Activated CD4-positive, alpha-beta memory T cell treated with anti-CD3 and anti-CD28 coated beads for 36 hours (primary cell): Measurements from ENCODE around the gene ZDHHC22. TPM values are rescaled to one million over a fixed set of nuclear protein-coding genes. Genes with fewer than 3 reads are reported as not detected.

Experiments
- CTCF ChIA-PET: fragments of 350-600 bp; sonication (Branson Sonifier 250); formaldehyde crosslinking; loops from one replicate; lab custom pipeline; 2021; ENCODE audit warnings: antibody characterized with exemption, inconsistent platforms; lab: Charles Lee
- POLR2A ChIA-PET: fragments of 350-600 bp; sonication (Branson Sonifier 250); formaldehyde crosslinking; loops from one replicate; lab custom pipeline; 2021; ENCODE audit warnings: antibody characterized with exemption; lab: Charles Lee
- DNase-seq: peaks from one replicate; pipeline ENCODE4 v3.0.0-alpha.2; 2020
- H3K27ac Mint-ChIP-seq: one replicate; pipeline ENCODE4 v1.8.0; 2021; ENCODE audit warnings: mixed read lengths
- H3K27me3 Mint-ChIP-seq: one replicate; pipeline ENCODE4 v1.8.0; 2021; ENCODE audit warnings: mixed read lengths
- H3K36me3 Mint-ChIP-seq: one replicate; pipeline ENCODE4 v1.8.0; 2021; ENCODE audit warnings: mixed read lengths
- H3K4me1 Mint-ChIP-seq: one replicate; pipeline ENCODE4 v1.8.0; 2021; ENCODE audit warnings: low read depth, mixed read lengths
- H3K4me3 Mint-ChIP-seq: one replicate; pipeline ENCODE4 v1.8.0; 2021; ENCODE audit warnings: mild to moderate bottlenecking, mixed read lengths
- H3K9me3 Mint-ChIP-seq: one replicate; pipeline ENCODE4 v1.8.0; 2021; ENCODE audit warnings: mixed read lengths
- intact Hi-C: fragments of 100-400 bp; cut with micrococcal nuclease; formaldehyde crosslinking; loops from one replicate; pipeline ENCODE4 v1.15.1; 2023
- total RNA-seq, 2 experiments: library from RNA; stranded (reverse); gene quantifications; one replicate each; pipeline ENCODE4 v1.2.3, GENCODE V29; 2021

The ZDHHC22 gene
- total RNA-seq, 2 experiments from 2014 or later: not detected

DNA sequence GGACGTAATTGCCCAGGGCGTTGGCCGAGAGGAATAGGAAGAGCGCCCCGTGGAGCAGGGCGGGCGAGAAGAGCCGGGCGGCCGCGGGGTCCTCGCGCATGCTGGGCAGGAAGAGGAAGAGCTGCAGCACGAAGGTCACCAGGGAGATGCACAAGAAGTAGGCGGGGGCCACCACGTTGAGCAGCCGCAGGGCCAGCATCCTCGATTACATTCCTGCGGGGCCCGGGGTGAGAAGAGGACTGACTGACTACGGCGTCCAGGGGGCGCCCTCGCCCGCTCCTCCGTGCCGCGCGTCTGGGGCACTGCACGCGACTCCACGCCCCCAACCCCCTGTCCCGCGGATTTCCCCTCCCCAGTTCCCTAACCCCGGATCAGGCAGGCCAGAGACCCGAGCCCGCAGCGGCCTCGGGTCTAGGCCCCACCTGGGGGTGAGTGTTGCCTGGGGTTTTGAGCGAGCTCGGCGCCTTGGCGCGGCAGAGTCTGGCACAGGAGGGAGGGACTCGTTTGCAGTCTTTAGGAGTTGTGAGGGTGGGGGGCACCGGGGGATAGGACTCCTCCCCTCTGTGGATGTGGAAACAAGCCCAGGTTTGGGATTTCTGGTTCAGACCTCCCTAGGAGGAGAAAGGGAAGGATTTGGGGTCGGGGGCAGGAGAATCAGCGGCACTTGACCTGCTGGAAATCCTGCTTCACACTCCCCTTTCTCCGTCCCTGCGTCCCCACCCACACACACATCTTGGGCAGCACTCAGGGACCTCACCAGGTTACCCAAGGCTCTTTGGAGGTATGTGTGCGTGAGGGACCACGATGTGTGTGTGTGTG, 1.8 kb downstream of the ZDHHC22 start:
- CTCF ChIA-PET: interaction anchor here (1.0 to 4.9 kb wide), 6 partner anchors 10 to 176 kb away, joined by 3 to 26 read pairs (median 6); no protein-coding TSS in a partner anchor
- POLR2A ChIA-PET: no interaction called here
- H3K4me3 Mint-ChIP-seq: peak overlapping the region; percentile 25
- intact Hi-C loops: loop anchor here (5.0 kb wide), 1 partner anchor 178 kb away; no protein-coding TSS in a partner anchor
- no peaks in the 10 kb centered on the region for H3K36me3 Mint-ChIP-seq
- H3K27me3 Mint-ChIP-seq: peaks cover 68% of the 10 kb centered on the region
- H3K4me1 Mint-ChIP-seq: peaks cover 23% of the 10 kb centered on the region
- DNase-seq: peak; percentile 67
- H3K27ac Mint-ChIP-seq: no peak overlapping the region
- no peaks in the 10 kb centered on the region for H3K9me3 Mint-ChIP-seq

DNA sequence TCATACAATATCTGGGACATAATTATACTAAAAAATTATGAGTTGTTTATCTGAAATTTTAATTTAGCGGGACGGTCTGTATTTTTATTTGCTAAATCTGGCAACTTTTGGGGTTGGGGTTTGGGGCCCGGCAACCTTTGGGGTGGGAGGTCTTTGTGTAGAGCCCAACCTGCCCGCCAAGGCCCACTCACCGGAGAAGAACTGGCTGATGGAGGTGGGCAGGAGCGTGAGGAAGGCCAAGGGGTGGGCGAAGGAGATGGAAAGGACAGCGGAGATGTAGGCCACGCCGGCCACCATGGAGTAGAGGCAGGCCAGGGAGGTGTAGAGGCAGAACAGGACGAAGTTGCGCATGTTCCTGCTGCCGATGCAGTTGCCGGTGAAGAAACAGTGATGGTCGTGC, 2.6 kb downstream of the ZDHHC22 start:
- no peak overlapping the region for H3K27ac Mint-ChIP-seq

DNA sequence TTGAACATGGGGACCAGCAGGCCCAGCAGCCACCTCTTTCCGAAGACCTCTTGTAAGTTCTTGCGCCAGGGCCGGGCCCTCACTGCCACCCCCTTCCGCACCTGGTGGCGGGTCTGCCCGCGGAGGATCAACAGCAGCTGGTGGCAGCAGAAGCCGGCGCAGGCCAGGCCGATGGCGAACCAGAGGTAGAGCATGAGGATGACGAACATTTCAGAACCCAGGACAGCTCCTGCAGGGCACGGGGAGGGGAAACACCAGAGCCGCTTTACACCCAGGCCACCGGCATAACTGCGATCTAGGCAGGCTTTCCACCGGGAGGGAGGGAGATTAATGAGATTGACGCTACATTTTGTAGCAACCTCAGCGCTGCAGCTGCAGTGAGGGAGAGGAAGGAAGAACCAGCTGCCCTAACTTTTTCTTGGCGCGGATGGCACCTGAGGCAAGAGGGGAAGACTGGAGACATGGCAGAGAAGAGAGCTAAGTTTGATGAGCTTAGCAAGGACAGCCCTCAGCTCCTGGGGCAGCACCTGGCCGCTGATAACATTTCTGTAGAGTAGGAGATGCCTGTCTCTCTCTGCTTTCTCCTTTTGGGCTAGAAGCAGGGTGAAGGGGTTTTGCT, 7.8 kb downstream of the ZDHHC22 start:
- H3K27me3 Mint-ChIP-seq: peaks cover 52% of the 10 kb centered on the region
- no peak overlapping the region for H3K4me3 Mint-ChIP-seq
- ChIA-PET CTCF (interaction anchor here (1.3 to 4.3 kb wide), 5 partner anchors 9 to 182 kb away, joined by 3 to 23 read pairs (median 6); no protein-coding TSS in a partner anchor), POLR2A (interaction anchor here (0.6 kb wide), 1 partner anchor 1270 kb away, joined by 4 read pairs; no protein-coding TSS in a partner anchor)
- H3K36me3 Mint-ChIP-seq: no peaks in the 10 kb centered on the region
- H3K4me1 Mint-ChIP-seq: peaks cover 5% of the 10 kb centered on the region
- H3K9me3 Mint-ChIP-seq: no peaks in the 10 kb centered on the region
- H3K27ac Mint-ChIP-seq: no peak overlapping the region
- DNase-seq: peak; percentile 76
- intact Hi-C loops: no loop called here

More for the DNA sequence above, 2.6 kb downstream of the ZDHHC22 start:
- H3K36me3 Mint-ChIP-seq: no peaks in the 10 kb centered on the region
- peaks cover 23% of the 10 kb centered on the region for H3K4me1 Mint-ChIP-seq
- no peak overlapping the region for H3K4me3 Mint-ChIP-seq
- POLR2A ChIA-PET: no interaction called here
- peaks cover 68% of the 10 kb centered on the region for H3K27me3 Mint-ChIP-seq
- no peak for DNase-seq
- H3K9me3 Mint-ChIP-seq: no peaks in the 10 kb centered on the region
- intact Hi-C loops: loop anchor here (5.0 kb wide), 1 partner anchor 178 kb away; no protein-coding TSS in a partner anchor
- CTCF ChIA-PET: interaction anchor here (1.2 to 1.3 kb wide), 2 partner anchors 10 to 11 kb away, joined by 3 to 6 read pairs; no protein-coding TSS in a partner anchor

DNA sequence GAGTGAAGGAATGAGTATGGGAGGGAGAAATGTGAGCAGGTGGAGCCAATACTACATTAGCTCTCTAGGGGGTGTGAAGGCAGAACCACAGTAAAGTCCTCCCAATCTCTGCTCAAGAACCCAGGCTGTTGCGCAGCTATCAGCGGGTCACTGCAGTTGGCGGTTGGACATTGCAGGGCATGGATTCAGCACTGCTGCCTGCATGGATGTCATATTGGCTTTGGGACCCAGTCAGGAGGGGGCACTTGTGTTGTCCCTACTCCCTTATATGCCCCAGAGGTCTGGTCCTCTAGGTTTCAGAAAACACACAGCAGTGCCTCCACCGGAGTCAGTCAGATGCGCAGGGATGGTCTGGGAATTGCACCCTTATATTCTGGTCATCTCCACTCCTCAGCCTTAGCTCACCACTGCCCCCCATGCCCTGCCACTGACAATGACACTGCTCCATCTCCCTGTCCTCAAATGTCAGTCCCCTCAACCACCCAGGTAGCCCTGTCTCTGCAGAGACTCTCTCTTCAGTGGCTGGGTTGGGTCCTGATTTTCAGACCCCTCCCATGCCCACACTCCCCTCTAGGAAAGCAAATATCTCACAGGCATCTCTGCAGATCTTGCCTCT, 9.6 kb downstream of the ZDHHC22 start:
- DNase-seq: no peak
- POLR2A ChIA-PET: no interaction called here
- CTCF ChIA-PET: no interaction called here
- peaks cover 42% of the 10 kb centered on the region for H3K27me3 Mint-ChIP-seq
- H3K4me1 Mint-ChIP-seq: peaks cover 3% of the 10 kb centered on the region
- no peak overlapping the region for H3K27ac Mint-ChIP-seq
- no peaks in the 10 kb centered on the region for H3K36me3 Mint-ChIP-seq
- no peak overlapping the region for H3K4me3 Mint-ChIP-seq
- intact Hi-C loops: no loop called here
- H3K9me3 Mint-ChIP-seq: no peaks in the 10 kb centered on the region

DNA sequence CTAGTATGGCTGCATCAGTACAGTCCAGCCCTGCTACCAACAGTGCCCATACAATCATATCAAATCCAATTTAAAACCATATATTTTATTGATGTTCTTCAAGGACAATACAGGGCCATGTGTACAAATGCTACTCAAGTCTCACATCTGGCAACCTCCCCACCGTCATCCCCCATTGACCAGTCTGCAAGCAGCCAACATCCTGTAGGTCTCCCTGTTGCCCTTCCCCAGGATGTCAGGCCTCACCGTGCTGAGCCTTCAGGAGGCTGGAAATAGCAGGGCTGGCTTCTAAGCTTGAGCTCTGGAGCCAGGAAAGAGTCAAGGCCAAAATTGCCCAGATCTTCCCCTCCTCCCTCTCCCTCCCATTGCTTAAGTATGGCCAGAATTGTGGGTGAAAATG, 10.4 kb downstream of the ZDHHC22 start:
- CTCF ChIA-PET: no interaction called here
- Mint-ChIP-seq H3K9me3 (no peaks in the 10 kb centered on the region), H3K4me3 (no peak overlapping the region), H3K4me1 (peaks cover 3% of the 10 kb centered on the region), H3K27ac (no peak overlapping the region), H3K27me3 (peaks cover 35% of the 10 kb centered on the region), H3K36me3 (no peaks in the 10 kb centered on the region)
- POLR2A ChIA-PET: no interaction called here
- no peak for DNase-seq
- intact Hi-C loops: no loop called here

DNA sequence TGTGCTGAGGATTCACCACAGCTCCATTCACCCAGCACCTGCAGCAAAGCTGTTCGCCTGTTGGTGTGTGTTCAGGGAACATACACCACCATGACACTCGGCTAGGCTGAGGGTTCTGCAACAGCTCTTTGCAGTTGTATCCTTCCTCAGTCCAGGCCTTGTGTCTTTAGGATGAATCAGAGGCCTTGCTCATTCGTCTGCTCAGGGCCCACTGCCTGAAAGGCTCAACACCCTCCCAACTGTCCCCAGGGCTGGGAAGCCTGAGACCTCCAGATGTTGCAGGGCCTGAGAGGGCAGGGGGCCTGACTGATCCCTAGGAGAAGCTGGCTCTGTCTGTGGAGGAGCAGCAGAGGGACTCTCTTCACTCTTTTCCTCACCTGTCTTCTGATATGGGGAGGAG, 11.2 kb downstream of the ZDHHC22 start:
- no peak overlapping the region for H3K4me3 Mint-ChIP-seq
- no peak overlapping the region for H3K27ac Mint-ChIP-seq
- H3K27me3 Mint-ChIP-seq: peaks cover 33% of the 10 kb centered on the region
- ChIA-PET POLR2A (no interaction called here), CTCF (no interaction called here)
- H3K4me1 Mint-ChIP-seq: peaks cover 4% of the 10 kb centered on the region
- H3K9me3 Mint-ChIP-seq: no peaks in the 10 kb centered on the region
- H3K36me3 Mint-ChIP-seq: no peaks in the 10 kb centered on the region
- DNase-seq: no peak
- intact Hi-C loops: no loop called here

DNA sequence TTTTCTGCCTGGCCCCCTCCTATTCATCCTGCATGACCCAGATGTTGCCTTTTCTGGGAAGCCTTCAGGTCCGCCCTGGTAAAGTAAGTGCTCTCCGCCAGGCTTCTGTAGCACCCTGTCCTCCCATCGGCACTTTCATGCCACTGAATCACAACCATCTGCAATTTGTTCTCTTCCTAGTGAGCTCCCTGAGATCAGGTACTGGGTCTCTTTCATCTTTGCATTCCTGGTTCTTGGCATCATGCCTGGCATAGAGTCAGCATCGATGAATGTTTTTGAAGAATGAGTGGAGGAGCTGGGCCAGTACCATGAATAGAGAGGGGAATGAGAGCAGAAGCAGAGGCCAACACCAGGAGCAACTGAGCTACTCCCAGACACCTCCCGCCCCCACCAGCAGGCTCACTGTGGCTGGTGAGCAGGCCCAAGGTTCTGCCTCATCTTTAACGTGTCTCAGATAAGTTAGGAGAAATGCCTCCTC, 13.1 kb downstream of the ZDHHC22 start:
- ChIA-PET POLR2A (no interaction called here), CTCF (interaction anchor here (1.1 kb wide), 1 partner anchor 11 kb away, joined by 3 read pairs; no protein-coding TSS in a partner anchor)
- no peak overlapping the region for H3K4me3 Mint-ChIP-seq
- H3K36me3 Mint-ChIP-seq: no peaks in the 10 kb centered on the region
- no peak overlapping the region for H3K27ac Mint-ChIP-seq
- H3K9me3 Mint-ChIP-seq: no peaks in the 10 kb centered on the region
- H3K4me1 Mint-ChIP-seq: peaks cover 15% of the 10 kb centered on the region
- peaks cover 19% of the 10 kb centered on the region for H3K27me3 Mint-ChIP-seq
- intact Hi-C loops: no loop called here
- no peak for DNase-seq

DNA sequence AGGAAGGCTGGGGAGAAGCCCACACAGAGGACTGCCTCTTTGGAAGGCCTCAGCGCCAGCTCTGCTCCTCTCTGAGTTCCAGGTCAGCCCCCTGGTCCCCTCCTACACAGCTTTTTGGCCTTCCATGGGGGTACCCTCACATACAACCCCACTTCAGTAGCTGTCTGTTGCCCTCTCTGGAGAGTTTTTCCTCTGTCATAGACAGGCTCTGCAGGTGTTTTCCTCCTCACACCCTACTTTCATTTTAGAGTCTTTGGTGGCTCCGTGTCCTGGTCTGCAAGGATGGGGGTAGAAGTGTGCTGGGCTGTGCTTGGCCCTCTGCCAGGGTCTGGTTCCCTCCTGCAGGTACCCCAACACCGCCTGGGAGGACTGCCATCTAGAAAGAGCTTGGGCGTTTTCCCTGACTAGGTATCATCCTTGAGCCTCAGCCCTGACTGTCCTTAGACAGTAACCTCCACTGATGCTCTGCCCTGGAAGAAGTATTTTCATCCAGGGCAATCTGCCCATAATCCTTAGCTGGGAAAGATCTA, 15.1 kb downstream of the ZDHHC22 start:
- Mint-ChIP-seq H3K4me1 (peaks cover 33% of the 10 kb centered on the region), H3K27me3 (peaks cover 4% of the 10 kb centered on the region), H3K36me3 (no peaks in the 10 kb centered on the region), H3K27ac (no peak overlapping the region), H3K9me3 (no peaks in the 10 kb centered on the region), H3K4me3 (no peak overlapping the region)
- ChIA-PET CTCF (interaction anchor here (0.8 to 5.2 kb wide), 6 partner anchors 8 to 28 kb away, joined by 3 to 23 read pairs (median 3); partner anchors contain the start of genes CIPC and ZDHHC22), POLR2A (no interaction called here)
- DNase-seq: no peak
- intact Hi-C loops: no loop called here

DNA sequence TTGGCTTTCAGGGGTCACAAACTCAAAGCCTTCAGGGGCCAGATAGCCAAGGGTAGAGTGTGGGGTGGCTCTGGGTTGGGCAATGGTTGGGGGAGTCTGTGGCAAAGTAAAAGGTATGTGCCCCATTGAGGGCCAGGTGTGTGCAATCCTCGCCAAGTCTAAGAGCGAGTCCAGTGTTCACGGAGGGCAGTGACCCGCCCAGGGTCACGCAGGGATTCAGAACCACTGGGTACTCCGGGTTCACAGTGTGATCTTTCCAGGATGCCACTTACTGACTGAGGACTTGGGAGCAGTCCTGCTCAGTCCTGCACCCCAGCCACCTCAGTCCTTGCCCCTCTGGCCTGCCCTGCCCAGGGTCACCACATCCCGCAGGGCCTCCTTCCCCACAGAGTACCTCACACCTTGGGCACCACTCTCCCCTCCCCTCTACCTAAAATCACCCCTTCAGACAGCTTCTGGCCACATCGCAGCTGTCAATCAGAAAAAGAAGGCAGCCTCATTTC, 15.7 kb downstream of the ZDHHC22 start:
- peaks cover 2% of the 10 kb centered on the region for H3K27me3 Mint-ChIP-seq
- no peak for DNase-seq
- H3K4me1 Mint-ChIP-seq: peaks cover 39% of the 10 kb centered on the region
- intact Hi-C loops: no loop called here
- H3K9me3 Mint-ChIP-seq: no peaks in the 10 kb centered on the region
- H3K27ac Mint-ChIP-seq: no peak overlapping the region
- H3K4me3 Mint-ChIP-seq: peak overlapping the region; percentile 57
- CTCF ChIA-PET: interaction anchor here (0.6 to 5.2 kb wide), 9 partner anchors 9 to 251 kb away, joined by 3 to 34 read pairs (median 4); partner anchors contain the start of gene CIPC
- no peaks in the 10 kb centered on the region for H3K36me3 Mint-ChIP-seq
- POLR2A ChIA-PET: no interaction called here

DNA sequence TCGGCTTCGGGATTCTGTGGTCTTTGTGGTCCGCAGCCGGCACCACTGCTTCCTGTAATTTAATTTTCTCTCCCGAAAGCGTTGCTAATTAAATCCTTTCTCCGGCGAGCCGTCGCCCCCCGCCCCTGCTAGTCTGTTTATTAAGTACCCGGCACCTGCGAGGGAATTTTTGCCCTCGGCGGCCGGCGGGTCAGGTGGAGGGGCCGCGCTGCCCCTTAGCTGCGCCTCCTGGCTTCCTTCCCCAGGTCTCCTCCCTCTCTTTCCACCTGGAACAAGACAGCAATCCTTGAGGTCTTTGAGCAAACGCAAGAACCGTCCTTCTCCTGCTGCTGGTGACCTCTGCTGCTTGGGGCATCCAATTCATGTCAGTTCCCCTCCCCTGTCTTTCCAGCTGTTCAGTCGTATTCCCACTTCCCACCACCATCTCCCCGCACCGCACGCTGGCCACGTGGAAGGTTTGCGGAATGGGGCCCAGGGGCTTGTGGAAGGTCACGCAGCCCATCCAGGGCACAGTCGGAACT, 16.2 kb downstream of the ZDHHC22 start:
- H3K27ac Mint-ChIP-seq: peak overlapping the region; percentile 30
- POLR2A ChIA-PET: interaction anchor here (3.0 kb wide), 1 partner anchor 27 kb away, joined by 10 read pairs; the partner anchor contains the start of gene CIPC
- intact Hi-C loops: no loop called here

More for the DNA sequence above, 16.2 kb downstream of the ZDHHC22 start:
- DNase-seq: no peak
- peaks cover 45% of the 10 kb centered on the region for H3K4me1 Mint-ChIP-seq
- no peaks in the 10 kb centered on the region for H3K9me3 Mint-ChIP-seq
- peaks cover 2% of the 10 kb centered on the region for H3K27me3 Mint-ChIP-seq
- CTCF ChIA-PET: interaction anchor here (0.6 to 5.2 kb wide), 10 partner anchors 9 to 251 kb away, joined by 3 to 34 read pairs (median 4); partner anchors contain the start of gene CIPC
- H3K4me3 Mint-ChIP-seq: peak overlapping the region; percentile 57
- no peaks in the 10 kb centered on the region for H3K36me3 Mint-ChIP-seq
